Measurements from ENCODE around the gene EPAS1.
"Not testable (repeated sequence)": the region's sequence is repeated elsewhere in the genome, so short reads cannot be mapped to it uniquely, and the experiment has no call there.

Gene EPAS1

GRCh38 chr2:46394649-46395510 lies 97.7 kb downstream of the EPAS1 start:
- no peak for DNase-seq (ENCODE audit: low read depth)
- no peak for TF ChIP-seq CTCF (conservative IDR thresholded peaks at IDR 0.05; ENCODE audit: low read depth, low read length)
- H3K4me3 ChIP-seq (ENCODE audit: low read depth, low read length), result no peak overlapping the region

- DNase-seq (ENCODE audit: low read depth); H3K4me3 ChIP-seq (ENCODE audit: low read depth, low read length): not testable (repeated sequence)
These were observed 98.5 kb downstream of the EPAS1 start for GRCh38 chr2:46395730-46396129.

- H3K4me3 ChIP-seq (ENCODE audit: low read depth, low read length), result no peak overlapping the region
- no peak for TF ChIP-seq CTCF (conservative IDR thresholded peaks at IDR 0.05; ENCODE audit: low read depth, low read length)
These were observed 102.8 kb downstream of the EPAS1 start for GRCh38 chr2:46400016-46400415.

GRCh38 chr2:46402874-46403273 lies 105.7 kb downstream of the EPAS1 start:
- no peak overlapping the region for H3K4me3 ChIP-seq (ENCODE audit: low read depth, low read length)
- no peak for TF ChIP-seq CTCF (conservative IDR thresholded peaks at IDR 0.05; ENCODE audit: low read depth, low read length)
- no peak for DNase-seq (ENCODE audit: low read depth)

More at GRCh38 chr2:46400016-46400415, 102.8 kb downstream of the EPAS1 start:
- DNase-seq (ENCODE audit: low read depth), result no peak

- no peak overlapping the region for H3K4me3 ChIP-seq (ENCODE audit: low read depth, low read length)
- no peak for DNase-seq (ENCODE audit: low read depth)
- no peak for TF ChIP-seq CTCF (conservative IDR thresholded peaks at IDR 0.05; ENCODE audit: low read depth, low read length)
These were observed 107.1 kb downstream of the EPAS1 start for GRCh38 chr2:46404181-46404759.

GRCh38 chr2:46407852-46408455 lies 110.7 kb downstream of the EPAS1 start:
- DNase-seq (ENCODE audit: low read depth), result no peak
- no peak for TF ChIP-seq CTCF (conservative IDR thresholded peaks at IDR 0.05; ENCODE audit: low read depth, low read length)
- no peak overlapping the region for H3K4me3 ChIP-seq (ENCODE audit: low read depth, low read length)

- DNase-seq (ENCODE audit: low read depth), result no peak
- no peak for TF ChIP-seq CTCF (conservative IDR thresholded peaks at IDR 0.05; ENCODE audit: low read depth, low read length)
- no peak overlapping the region for H3K4me3 ChIP-seq (ENCODE audit: low read depth, low read length)
These were observed 112.5 kb downstream of the EPAS1 start for GRCh38 chr2:46409756-46410155.
